ENCODE measurements around the gene SERPINE3.
A peak's percentile ranks its signal among the peaks of the same experiment; 100 is the strongest.

The SERPINE3 gene

GRCh38 chr13:51371768-51372399 is 32.4 kb downstream of the SERPINE3 start:
- in situ Hi-C loops (cut with HindIII; ENCODE audit: low sequenced_read_pairs) = no loop called here
- H3K4me3 ChIP-seq (ENCODE audit: low read depth, low read length) = no peak overlapping the region
- no peak for TF ChIP-seq CTCF (IDR thresholded peaks at IDR 0.05; ENCODE audit: low read depth, low read length, missing control alignments)
- DNase-seq (ENCODE audit: low read depth) = no peak

DNA sequence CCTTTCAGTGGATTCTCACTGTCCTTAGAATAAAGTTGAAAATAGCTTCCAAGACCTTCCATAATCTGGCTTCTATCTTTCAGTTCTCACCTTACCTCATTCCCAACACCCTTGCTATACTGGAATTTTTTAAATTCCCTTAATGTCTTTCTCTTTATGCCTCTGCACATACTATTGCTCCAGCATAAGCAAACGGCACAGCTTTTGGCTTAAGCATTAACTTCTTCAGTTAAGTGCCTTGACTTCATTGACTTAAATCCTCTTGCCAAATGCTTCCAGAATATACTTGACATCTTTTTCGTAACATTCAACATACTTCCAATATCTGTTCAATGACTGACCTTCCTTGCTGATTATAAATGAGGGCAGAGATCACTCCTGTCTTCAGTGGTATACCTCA is 34.0 kb downstream of the SERPINE3 start:
- in situ Hi-C loops (cut with HindIII; ENCODE audit: low sequenced_read_pairs) = no loop called here
- TF ChIP-seq CTCF (IDR thresholded peaks at IDR 0.05; ENCODE audit: low read depth, low read length, missing control alignments) = no peak
- DNase-seq (ENCODE audit: low read depth) = no peak
- H3K4me3 ChIP-seq (ENCODE audit: low read depth, low read length) = no peak overlapping the region

DNA sequence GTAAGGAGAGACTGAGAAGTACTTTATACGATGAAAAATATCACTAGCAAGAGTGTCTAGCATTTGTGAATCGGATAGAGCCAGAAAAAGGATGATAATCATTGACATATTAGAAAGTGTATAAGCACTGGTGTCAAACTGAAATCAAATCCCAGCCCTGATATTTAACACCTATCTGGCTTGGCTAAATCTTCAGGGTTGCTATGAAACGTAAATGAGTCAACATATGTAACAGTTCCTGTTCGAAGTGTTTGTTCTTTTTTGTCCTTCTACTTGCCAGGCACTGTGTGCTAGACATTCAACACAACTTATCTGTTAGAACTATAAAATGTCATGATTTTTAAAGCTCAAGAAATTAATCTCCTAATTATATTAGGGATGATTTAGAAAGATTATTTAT is 40.8 kb downstream of the SERPINE3 start:
- in situ Hi-C loops (cut with HindIII; ENCODE audit: low sequenced_read_pairs) = no loop called here
- DNase-seq (ENCODE audit: low read depth) = peak; percentile 11
- H3K4me3 ChIP-seq (ENCODE audit: low read depth, low read length) = no peak overlapping the region
- no peak for TF ChIP-seq CTCF (IDR thresholded peaks at IDR 0.05; ENCODE audit: low read depth, low read length, missing control alignments)

DNA sequence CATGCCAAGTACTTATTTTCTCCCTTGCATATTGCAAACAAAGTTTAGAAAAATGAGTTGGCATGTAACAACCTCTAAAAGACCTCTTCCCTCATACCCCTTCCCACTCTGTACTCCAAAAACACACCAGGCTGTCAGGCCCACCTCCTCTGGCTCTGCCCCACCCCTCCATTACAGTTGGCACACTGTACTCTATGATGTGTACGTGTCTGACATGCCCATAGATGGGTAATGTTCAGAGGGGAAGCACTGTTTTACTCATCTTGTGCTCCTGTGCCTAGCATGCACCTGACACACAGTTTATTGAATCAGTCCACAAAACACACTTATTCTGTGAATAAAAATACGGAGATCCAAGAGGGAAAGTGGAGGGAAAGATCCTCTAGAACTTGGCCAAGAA is 45.6 kb downstream of the SERPINE3 start:
- no peak overlapping the region for H3K4me3 ChIP-seq (ENCODE audit: low read depth, low read length)
- in situ Hi-C loops (cut with HindIII; ENCODE audit: low sequenced_read_pairs) = no loop called here
- DNase-seq (ENCODE audit: low read depth) = no peak
- TF ChIP-seq CTCF (IDR thresholded peaks at IDR 0.05; ENCODE audit: low read depth, low read length, missing control alignments) = no peak

DNA sequence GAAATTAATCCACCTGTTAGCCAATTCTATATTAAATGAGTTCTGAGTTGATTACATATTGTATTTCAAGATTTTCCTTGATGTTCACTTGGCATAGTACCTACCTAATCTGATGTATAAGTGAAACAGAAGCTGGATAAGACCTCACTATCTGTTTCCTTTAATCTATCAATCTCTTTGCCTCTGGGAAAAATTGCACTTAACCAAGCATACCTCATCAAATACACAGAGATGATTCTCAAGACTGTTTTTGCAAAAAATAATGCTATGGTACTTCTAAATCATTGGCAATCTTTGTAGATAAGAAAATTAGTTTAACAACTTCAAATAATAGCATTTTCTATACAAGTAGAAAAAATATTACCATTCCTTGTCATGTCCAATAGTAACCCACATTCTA is 55.2 kb downstream of the SERPINE3 start:
- H3K4me3 ChIP-seq (ENCODE audit: low read depth, low read length) = no peak overlapping the region
- in situ Hi-C loops (cut with HindIII; ENCODE audit: low sequenced_read_pairs) = no loop called here
- no peak for DNase-seq (ENCODE audit: low read depth)
- TF ChIP-seq CTCF (IDR thresholded peaks at IDR 0.05; ENCODE audit: low read depth, low read length, missing control alignments) = no peak

GRCh38 chr13:51396352-51396751 is 56.9 kb downstream of the SERPINE3 start:
- no peak overlapping the region for H3K4me3 ChIP-seq (ENCODE audit: low read depth, low read length)
- DNase-seq (ENCODE audit: low read depth) = no peak
- in situ Hi-C loops (cut with HindIII; ENCODE audit: low sequenced_read_pairs) = no loop called here
- TF ChIP-seq CTCF (IDR thresholded peaks at IDR 0.05; ENCODE audit: low read depth, low read length, missing control alignments) = no peak
